ENCODE measurements around the gene C16orf46. TPM values are rescaled to one million over a fixed set of nuclear protein-coding genes. Genes with fewer than 3 reads are reported as not detected.
A peak's percentile ranks its signal among the peaks of the same experiment; 100 is the strongest.

C16orf46 gene
- total RNA-seq, 6 experiments from 2014 or later, result 0.23 to 1.2 (median 0.35) TPM

GRCh38 chr16:81066681-81067080 is 10.4 kb downstream of the C16orf46 start:
- H3K9me3 Mint-ChIP-seq, result no peaks in the 10 kb centered on the region
- H3K36me3 Mint-ChIP-seq (ENCODE audit: low read depth), result no peaks in the 10 kb centered on the region
- no peak for TF ChIP-seq CTCF (IDR thresholded peaks at IDR 0.05)
- H3K4me1 Mint-ChIP-seq (ENCODE audit: low read depth), result peaks cover 17% of the 10 kb centered on the region
- no peak overlapping the region for H3K27ac Mint-ChIP-seq
- no peaks in the 10 kb centered on the region; the same call in 1 of the 2 replicates for H3K27me3 Mint-ChIP-seq (ENCODE audit: insufficient read depth)
- DNase-seq, result no peak
- H3K4me3 Mint-ChIP-seq, result no peak overlapping the region

DNA sequence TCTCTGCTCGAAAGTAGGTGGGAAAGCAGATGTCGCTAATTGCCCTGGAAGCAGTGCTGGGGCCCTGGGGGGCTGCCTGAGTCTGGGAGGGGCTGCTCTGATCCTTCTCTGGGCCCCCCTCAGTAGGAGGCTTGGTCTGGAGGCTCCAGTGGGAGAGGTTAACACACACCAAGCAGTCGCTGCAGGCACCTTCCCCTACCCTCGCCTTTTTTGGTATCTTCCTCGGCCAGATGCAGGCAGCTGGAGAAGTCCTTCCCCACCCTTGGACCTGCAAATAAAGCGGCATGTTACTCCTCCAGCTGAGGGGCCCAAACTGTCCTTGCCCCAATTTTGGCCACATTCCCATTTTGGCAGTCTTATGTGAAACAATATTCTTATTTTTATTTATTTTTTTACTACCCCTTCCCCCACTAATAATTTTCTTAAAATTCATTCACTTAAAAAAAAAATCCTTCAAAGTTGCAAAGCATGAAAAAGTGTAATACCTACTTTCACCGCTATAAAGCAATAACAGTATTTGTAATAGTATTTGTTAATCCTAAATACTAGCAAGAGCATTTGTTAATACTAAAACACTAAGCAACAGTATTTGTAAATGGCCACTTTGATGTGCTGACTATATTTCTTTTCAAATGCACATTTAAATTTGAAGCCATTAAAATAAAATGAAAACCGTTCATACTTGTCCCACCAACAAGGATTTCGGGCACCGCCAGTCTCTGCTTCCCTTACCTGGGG is 15.0 kb downstream of the C16orf46 start:
- no peaks in the 10 kb centered on the region for H3K27me3 Mint-ChIP-seq (ENCODE audit: insufficient read depth)
- DNase-seq, result no peak
- peaks cover 9% of the 10 kb centered on the region; the same call in 1 of the 2 replicates for H3K4me1 Mint-ChIP-seq (ENCODE audit: low read depth)
- peak; percentile 52; the same call in 1 of the 2 replicates for TF ChIP-seq CTCF (IDR thresholded peaks at IDR 0.05)
- H3K27ac Mint-ChIP-seq, result no peak overlapping the region
- H3K9me3 Mint-ChIP-seq, result no peaks in the 10 kb centered on the region
- no peaks in the 10 kb centered on the region for H3K36me3 Mint-ChIP-seq (ENCODE audit: low read depth)
- H3K4me3 Mint-ChIP-seq, result no peak overlapping the region

DNA sequence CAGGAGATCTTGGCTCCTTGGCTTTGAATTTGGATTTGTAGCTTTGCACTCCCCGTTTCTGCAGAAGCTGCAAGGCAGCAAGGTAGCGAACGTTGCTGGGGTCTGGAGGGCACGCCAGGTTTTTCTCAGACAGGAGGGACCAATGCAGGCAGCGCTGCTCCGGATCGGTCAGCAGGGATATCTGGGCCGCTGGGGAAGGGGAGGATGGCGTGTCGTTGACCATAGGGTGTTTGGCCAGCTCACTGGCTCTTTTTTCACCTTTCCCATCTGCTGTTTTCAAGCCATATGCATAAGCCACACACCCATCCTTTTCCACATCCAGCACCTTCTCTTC is 15.8 kb downstream of the C16orf46 start:
- peaks cover 9% of the 10 kb centered on the region; the same call in 1 of the 2 replicates for H3K4me1 Mint-ChIP-seq (ENCODE audit: low read depth)
- no peaks in the 10 kb centered on the region for H3K36me3 Mint-ChIP-seq (ENCODE audit: low read depth)
- no peak overlapping the region for H3K4me3 Mint-ChIP-seq
- H3K9me3 Mint-ChIP-seq, result no peaks in the 10 kb centered on the region
- no peak for TF ChIP-seq CTCF (IDR thresholded peaks at IDR 0.05)
- no peak for DNase-seq
- no peak overlapping the region for H3K27ac Mint-ChIP-seq
- no peaks in the 10 kb centered on the region for H3K27me3 Mint-ChIP-seq (ENCODE audit: insufficient read depth)

DNA sequence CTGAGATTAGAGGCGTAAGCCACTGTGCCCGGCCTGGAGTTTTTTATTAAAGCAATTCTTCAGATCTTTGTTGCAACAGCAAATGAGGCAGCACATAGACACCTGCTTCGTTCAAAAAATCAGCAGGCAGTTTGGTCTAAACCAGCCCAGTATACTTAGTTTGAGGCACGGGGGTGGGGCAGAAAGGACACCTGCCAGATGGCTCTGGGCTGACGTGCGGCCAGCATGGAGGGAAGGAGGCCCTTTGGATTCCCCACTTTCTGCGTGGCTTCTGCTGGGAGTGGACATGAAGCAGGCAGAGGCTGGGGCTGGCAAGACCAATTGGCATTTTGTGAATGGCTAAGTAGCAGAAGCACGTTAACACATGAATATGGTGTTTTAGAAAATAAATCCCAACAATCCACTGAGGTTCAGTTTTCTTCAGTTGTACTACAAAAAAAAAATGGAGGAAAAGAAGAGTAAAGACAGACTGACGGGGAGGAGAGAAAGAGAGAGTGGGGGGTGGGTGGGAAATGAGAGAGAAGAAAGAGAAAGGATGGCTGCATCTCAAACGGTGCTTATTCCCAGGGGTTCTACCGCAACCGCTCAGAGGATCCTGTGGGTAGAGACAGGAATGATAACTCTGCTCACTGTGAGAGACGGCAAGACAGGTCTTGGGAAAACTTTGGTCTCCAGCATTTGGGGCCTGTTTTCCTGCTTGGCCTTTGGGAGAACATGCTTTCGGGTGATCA is 16.3 kb downstream of the C16orf46 start:
- H3K27me3 Mint-ChIP-seq (ENCODE audit: insufficient read depth), result no peaks in the 10 kb centered on the region
- H3K4me3 Mint-ChIP-seq, result no peak overlapping the region
- no peak for TF ChIP-seq CTCF (IDR thresholded peaks at IDR 0.05)
- H3K9me3 Mint-ChIP-seq, result no peaks in the 10 kb centered on the region
- H3K4me1 Mint-ChIP-seq (ENCODE audit: low read depth), result peaks cover 3% of the 10 kb centered on the region; the same call in 1 of the 2 replicates
- H3K27ac Mint-ChIP-seq, result no peak overlapping the region
- no peaks in the 10 kb centered on the region for H3K36me3 Mint-ChIP-seq (ENCODE audit: low read depth)
- no peak for DNase-seq

- no peak overlapping the region for H3K4me3 Mint-ChIP-seq
- no peaks in the 10 kb centered on the region; the same call in 1 of the 2 replicates for H3K4me1 Mint-ChIP-seq (ENCODE audit: low read depth)
- DNase-seq, result no peak
- no peak for TF ChIP-seq CTCF (IDR thresholded peaks at IDR 0.05)
- H3K36me3 Mint-ChIP-seq (ENCODE audit: low read depth), result peaks cover 15% of the 10 kb centered on the region
- H3K27me3 Mint-ChIP-seq (ENCODE audit: insufficient read depth), result peaks cover 5% of the 10 kb centered on the region; the same call in 1 of the 2 replicates
- H3K9me3 Mint-ChIP-seq, result peaks cover 17% of the 10 kb centered on the region
- no peak overlapping the region for H3K27ac Mint-ChIP-seq
Observed at GRCh38 chr16:81053761-81054160, 23.3 kb downstream of the C16orf46 start.

All from HFFc6 (cell line).